ENCODE data around the gene NEK3. TPM values are rescaled to one million over a fixed set of nuclear protein-coding genes. Genes with fewer than 3 reads are reported as not detected.
A peak's percentile ranks its signal among the peaks of the same experiment; 100 is the strongest.

NEK3 gene
- total and polyA plus RNA-seq, 3 donors from 2014 or later = 26.3 to 41.3 (median 40.7) TPM

DNA sequence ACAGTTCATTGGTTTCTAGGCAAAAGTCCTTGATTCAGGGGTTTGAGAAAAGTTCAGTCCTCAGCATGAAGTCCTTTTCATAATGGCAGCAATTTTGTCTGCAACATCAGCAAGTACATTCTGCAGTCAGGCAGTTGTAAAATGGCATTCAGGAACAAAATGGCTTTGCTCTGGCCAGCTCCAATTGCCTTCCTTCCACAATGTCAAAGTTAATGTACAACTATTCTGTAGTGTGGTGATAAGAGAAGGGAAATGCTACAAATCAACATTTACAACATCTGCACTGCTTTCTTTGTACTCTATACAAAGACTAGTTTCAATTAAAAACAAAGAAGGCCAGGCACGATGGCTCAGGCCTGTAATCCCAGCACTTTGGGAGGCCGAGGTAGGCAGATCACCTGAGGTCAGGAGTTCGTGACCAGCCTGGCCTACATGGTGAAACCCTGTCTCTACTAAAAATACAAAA lies 1.8 kb upstream of the NEK3 start:
- DNase-seq = no peak
- TF ChIP-seq, protein P1, sequence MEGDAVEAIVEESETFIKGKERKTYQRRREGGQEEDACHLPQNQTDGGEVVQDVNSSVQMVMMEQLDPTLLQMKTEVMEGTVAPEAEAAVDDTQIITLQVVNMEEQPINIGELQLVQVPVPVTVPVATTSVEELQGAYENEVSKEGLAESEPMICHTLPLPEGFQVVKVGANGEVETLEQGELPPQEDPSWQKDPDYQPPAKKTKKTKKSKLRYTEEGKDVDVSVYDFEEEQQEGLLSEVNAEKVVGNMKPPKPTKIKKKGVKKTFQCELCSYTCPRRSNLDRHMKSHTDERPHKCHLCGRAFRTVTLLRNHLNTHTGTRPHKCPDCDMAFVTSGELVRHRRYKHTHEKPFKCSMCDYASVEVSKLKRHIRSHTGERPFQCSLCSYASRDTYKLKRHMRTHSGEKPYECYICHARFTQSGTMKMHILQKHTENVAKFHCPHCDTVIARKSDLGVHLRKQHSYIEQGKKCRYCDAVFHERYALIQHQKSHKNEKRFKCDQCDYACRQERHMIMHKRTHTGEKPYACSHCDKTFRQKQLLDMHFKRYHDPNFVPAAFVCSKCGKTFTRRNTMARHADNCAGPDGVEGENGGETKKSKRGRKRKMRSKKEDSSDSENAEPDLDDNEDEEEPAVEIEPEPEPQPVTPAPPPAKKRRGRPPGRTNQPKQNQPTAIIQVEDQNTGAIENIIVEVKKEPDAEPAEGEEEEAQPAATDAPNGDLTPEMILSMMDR (IDR thresholded peaks at IDR 0.05) = no peak
- no peak for TF ChIP-seq POLR2A (IDR thresholded peaks at IDR 0.05)

DNA sequence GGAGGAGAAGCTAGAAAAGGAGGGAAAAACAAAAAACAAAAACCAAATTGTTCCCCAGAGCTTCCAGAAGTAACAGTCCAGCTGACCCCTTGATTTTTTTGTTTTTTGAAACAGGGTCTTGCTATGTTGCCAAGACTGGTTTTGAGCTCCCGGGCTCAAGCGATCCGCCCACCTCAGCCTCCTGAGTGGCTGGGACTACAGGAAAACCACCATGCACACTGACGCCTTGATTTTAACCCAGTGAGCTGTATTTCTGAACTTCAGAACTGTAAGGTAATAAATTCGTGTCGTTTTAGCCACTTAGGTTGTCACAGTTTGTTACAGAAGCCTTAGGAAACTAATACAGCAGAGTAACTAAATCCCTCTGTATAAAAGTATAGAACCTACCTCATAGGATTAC lies 1.1 kb upstream of the NEK3 start:
- H3K27ac ChIP-seq = no peak overlapping the region
- 59 to 81% methylated on average over 6 of the region's 6 CpGs for WGBS, 2 donors
- H3K4me1 ChIP-seq = peaks cover 4% of the 10 kb centered on the region
- no peak for TF ChIP-seq POLR2A (IDR thresholded peaks at IDR 0.05)
- TF ChIP-seq, protein P1 (IDR thresholded peaks at IDR 0.05) = no peak
- H3K4me3 ChIP-seq = no peak overlapping the region
- no peaks in the 10 kb centered on the region for H3K36me3 ChIP-seq (ENCODE audit: low read depth, missing control alignments)
- H3K27me3 ChIP-seq = no peaks in the 10 kb centered on the region
- DNase-seq = no peak
- H3K9me3 ChIP-seq = no peaks in the 10 kb centered on the region
- intact Hi-C loops (cut with DNase I; ENCODE audit: low total_unique reads) = no loop called here

More for the DNA sequence above, 1.8 kb upstream of the NEK3 start:
- intact Hi-C loops (cut with DNase I; ENCODE audit: low total_unique reads) = no loop called here
- H3K36me3 ChIP-seq (ENCODE audit: low read depth, missing control alignments) = no peaks in the 10 kb centered on the region
- no peak overlapping the region for H3K27ac ChIP-seq
- WGBS, 2 donors = 79 to 82% methylated on average over 3 of the region's 3 CpGs
- no peaks in the 10 kb centered on the region for H3K9me3 ChIP-seq
- H3K4me3 ChIP-seq = no peak overlapping the region
- H3K4me1 ChIP-seq = peaks cover 4% of the 10 kb centered on the region
- no peaks in the 10 kb centered on the region for H3K27me3 ChIP-seq

DNA sequence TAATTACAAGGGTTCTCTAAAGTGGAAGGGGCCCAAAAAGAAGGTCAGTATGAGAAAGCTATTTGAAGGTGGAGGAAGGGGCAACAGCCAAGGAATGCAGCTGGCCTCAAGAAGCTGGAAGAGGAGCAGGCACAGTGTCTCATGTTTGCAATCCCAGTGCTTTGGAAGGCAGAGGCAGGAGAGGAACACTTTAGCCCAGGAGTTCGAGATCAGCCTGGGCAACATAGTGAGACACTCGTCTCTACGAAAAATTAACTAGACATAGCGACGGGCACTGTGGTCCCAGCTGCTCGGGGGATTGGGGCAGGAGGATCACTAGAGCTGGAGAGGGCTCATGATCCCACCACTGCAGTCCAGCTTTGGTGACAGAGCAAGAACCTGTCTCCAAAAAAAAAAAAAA lies 656 bp upstream of the NEK3 start:
- Histone ChIP-seq H3K27ac (peak overlapping the region; percentile 86 to 94), H3K4me3 (peak overlapping the region; percentile 78 to 88), H3K4me1 (peaks cover 4% of the 10 kb centered on the region), H3K27me3 (no peaks in the 10 kb centered on the region), H3K9me3 (no peaks in the 10 kb centered on the region), H3K36me3 (ENCODE audit: low read depth, missing control alignments) (no peaks in the 10 kb centered on the region)
- WGBS, 2 donors = 62% methylated on average over 6 of the region's 6 CpGs
- intact Hi-C loops (cut with DNase I; ENCODE audit: low total_unique reads) = no loop called here
- no peak for DNase-seq
- TF ChIP-seq, protein P1 (IDR thresholded peaks at IDR 0.05) = no peak
- TF ChIP-seq POLR2A (IDR thresholded peaks at IDR 0.05) = no peak

DNA sequence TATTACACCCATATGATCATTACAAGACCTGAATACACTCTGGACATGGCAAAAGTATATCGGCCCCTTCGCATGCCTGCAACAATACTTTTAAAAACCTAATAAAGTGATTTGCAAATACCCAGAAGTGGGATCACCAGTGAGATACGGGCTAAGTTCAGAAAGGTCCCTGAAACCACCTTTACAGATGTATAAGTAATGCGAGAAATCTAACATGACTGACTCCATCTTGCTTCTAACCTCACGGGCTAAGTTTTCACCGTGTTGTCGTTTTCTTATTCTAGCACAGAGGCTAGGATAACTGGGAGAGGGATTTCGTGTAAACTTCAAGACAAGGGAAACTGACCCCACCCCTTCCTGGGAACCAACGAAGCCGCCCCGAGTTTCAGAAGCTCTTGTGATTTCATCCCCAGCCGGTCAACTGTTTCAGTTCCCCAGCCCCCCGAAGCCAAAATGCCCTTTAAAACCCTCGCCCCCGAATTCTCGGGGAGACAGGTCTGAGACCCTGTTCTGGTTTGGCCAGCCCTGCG lies 703 bp downstream of the NEK3 start:
- Histone ChIP-seq H3K27me3 (no peaks in the 10 kb centered on the region), H3K27ac (peak overlapping the region; percentile 86 to 94), H3K9me3 (no peaks in the 10 kb centered on the region), H3K4me1 (peaks cover 4% of the 10 kb centered on the region), H3K36me3 (ENCODE audit: low read depth, missing control alignments) (no peaks in the 10 kb centered on the region), H3K4me3 (peak overlapping the region; percentile 78 to 88)
- intact Hi-C loops (cut with DNase I; ENCODE audit: low total_unique reads) = no loop called here
- DNase-seq = peak; percentile 70
- 4 to 9% methylated on average over 17 of the region's 17 CpGs for WGBS, 2 donors
- TF ChIP-seq, protein P1 (IDR thresholded peaks at IDR 0.05) = no peak
- TF ChIP-seq POLR2A (IDR thresholded peaks at IDR 0.05) = no peak

DNA sequence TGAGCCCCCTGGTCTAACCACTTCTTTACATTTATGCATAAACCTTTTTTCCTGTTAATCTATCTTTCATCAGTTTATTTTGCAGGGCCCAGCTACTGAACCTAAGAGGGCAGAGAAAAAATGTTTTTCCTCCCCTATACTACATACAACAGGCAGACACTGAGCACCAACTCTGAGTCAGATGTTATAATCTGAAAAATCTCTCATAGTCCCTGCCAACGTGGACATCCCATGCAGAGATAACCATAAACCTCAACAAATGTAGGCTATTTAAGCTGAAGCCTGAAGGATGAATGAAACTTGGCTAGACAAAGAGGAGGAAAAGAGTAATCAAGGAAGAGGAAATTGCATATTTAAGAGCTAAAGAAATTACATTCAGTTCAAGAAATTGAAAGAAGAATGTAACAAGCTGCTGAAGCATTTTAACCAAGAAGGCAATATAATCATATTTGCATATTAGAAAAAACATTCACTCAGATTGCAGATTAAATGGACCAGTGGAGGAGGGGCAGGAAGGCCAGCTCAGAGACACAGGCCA lies 2.6 kb downstream of the NEK3 start:
- no peak overlapping the region for H3K4me3 ChIP-seq
- intact Hi-C loops (cut with DNase I; ENCODE audit: low total_unique reads) = no loop called here
- TF ChIP-seq POLR2A (IDR thresholded peaks at IDR 0.05) = no peak
- TF ChIP-seq, protein P1 (IDR thresholded peaks at IDR 0.05) = no peak
- no peaks in the 10 kb centered on the region for H3K36me3 ChIP-seq (ENCODE audit: low read depth, missing control alignments)
- no peak for DNase-seq
- no peaks in the 10 kb centered on the region for H3K27me3 ChIP-seq
- peaks cover 4% of the 10 kb centered on the region for H3K4me1 ChIP-seq
- no peaks in the 10 kb centered on the region for H3K9me3 ChIP-seq
- 40 to 52% methylated on average over 1 of the region's 1 CpG for WGBS, 2 donors
- no peak overlapping the region for H3K27ac ChIP-seq
